GM11168 (cell line): ENCODE data around the gene GLI3.

Experiments
- in situ Hi-C: fragments of 300-500 bp; cut with MboI; formaldehyde crosslinking; loops from one replicate; pipeline ENCODE4 v1.12.0; 2022; ENCODE audit warnings: low sequenced_read_pairs; ENCODE audit not compliant: unreplicated experiment

The GLI3 gene

GRCh38 chr7:41918597-41918996 lies 318.4 kb downstream of the GLI3 start:
- in situ Hi-C loops: no loop called here

- in situ Hi-C loops: no loop called here
Observed at GRCh38 chr7:41916450-41916927, 320.5 kb downstream of the GLI3 start.

GRCh38 chr7:41915871-41916270 lies 321.1 kb downstream of the GLI3 start:
- in situ Hi-C loops: no loop called here

DNA sequence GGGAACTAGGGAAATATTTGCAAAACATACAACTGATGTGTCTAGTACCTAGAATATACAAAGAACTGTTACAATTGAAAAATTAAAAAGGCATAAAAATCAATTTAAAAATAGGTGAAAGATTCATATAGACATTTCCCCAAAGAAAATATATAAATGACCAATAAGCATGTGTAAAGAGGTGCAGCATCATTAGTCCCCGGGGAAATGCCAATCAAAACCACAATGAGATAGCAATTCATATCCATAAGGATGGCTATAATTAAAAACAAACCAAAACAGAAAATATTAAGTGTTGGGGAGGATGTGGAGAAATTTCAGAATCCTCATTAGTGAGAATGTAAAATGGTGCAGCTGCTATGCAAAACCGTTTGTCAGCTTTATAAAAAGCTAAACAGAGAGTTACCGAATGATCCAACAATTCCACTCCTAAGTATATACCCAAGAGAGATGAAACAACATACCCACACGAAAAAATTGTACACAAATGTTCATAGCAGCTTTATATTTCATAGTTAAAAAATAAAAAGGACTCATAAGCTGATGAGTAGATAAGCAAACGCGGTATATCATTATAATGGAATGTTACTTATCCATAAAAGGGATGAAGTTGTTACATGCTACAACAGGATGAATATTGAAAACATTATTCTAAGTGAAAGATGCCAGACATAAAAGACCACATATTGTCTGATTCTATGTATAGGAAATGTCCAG lies 324.0 kb downstream of the GLI3 start:
- in situ Hi-C loops: no loop called here

- in situ Hi-C loops: no loop called here
Observed at GRCh38 chr7:41912426-41912825, 324.6 kb downstream of the GLI3 start.

DNA sequence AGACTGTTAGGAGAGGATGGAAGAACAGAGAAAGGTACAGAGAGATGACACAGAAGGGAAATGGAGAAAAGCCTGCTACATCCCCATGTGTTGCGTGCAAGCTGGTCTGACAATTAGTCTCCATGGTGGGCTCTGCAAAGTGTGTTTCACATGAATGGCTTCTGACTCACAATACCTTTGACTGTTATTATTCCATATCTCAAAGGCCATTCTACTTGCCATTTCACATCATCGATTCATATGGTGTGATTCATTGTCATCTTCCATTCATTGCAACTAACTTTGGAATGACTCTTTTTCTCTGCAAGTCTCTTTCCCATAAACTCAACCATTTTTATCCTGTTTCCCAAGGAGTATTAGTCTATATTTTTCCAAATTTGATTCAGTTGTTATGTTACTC lies 325.2 kb downstream of the GLI3 start:
- in situ Hi-C loops: no loop called here
